ENCODE results near the gene SNX3.
"Not testable (repeated sequence)": the region's sequence is repeated elsewhere in the genome, so short reads cannot be mapped to it uniquely, and the experiment has no call there.

The SNX3 gene

GRCh38 chr6:108260809-108261569 lies at the start of gene SNX3:
Gene SNX3, minus strand, starts transcription at chr6:108261040. Its CDS starts 119 bp downstream, at chr6:108260921.
- peak; percentile 69 for DNase-seq (ENCODE audit: low read depth)

- DNase-seq (ENCODE audit: low read depth): no peak
Observed at GRCh38 chr6:108309844-108310243, 49.0 kb upstream of the SNX3 start.

GRCh38 chr6:108308641-108309040 lies 47.8 kb upstream of the SNX3 start:
- not testable (repeated sequence) for DNase-seq (ENCODE audit: low read depth)

- DNase-seq (ENCODE audit: low read depth): no peak
Observed at GRCh38 chr6:108304646-108305045, 43.8 kb upstream of the SNX3 start.

- no peak for DNase-seq (ENCODE audit: low read depth)
Observed at GRCh38 chr6:108302386-108302785, 41.5 kb upstream of the SNX3 start.

- DNase-seq (ENCODE audit: low read depth): no peak
Observed at GRCh38 chr6:108295676-108296075, 34.8 kb upstream of the SNX3 start.

- peak; percentile 35 for DNase-seq (ENCODE audit: low read depth)
Observed at GRCh38 chr6:108294727-108295625, 34.1 kb upstream of the SNX3 start, which contains the start of gene AFG1L. Gene AFG1L, plus strand, starts transcription at chr6:108295054. Its CDS starts 26 bp downstream, at chr6:108295080.

GRCh38 chr6:108294297-108294726 lies 33.5 kb upstream of the SNX3 start:
- no peak for DNase-seq (ENCODE audit: low read depth)

GRCh38 chr6:108293527-108294296 lies 32.9 kb upstream of the SNX3 start:
- no peak for DNase-seq (ENCODE audit: low read depth)

GRCh38 chr6:108292561-108292960 lies 31.7 kb upstream of the SNX3 start:
- DNase-seq (ENCODE audit: low read depth): not testable (repeated sequence)

- DNase-seq (ENCODE audit: low read depth): no peak
Observed at GRCh38 chr6:108291091-108291490, 30.3 kb upstream of the SNX3 start.

GRCh38 chr6:108288742-108289141 lies 27.9 kb upstream of the SNX3 start:
- no peak for DNase-seq (ENCODE audit: low read depth)

- DNase-seq (ENCODE audit: low read depth): no peak
Observed at GRCh38 chr6:108287373-108287772, 26.5 kb upstream of the SNX3 start.

- no peak for DNase-seq (ENCODE audit: low read depth)
Observed at GRCh38 chr6:108286366-108286765, 25.5 kb upstream of the SNX3 start.

- DNase-seq (ENCODE audit: low read depth): no peak
Observed at GRCh38 chr6:108285381-108285780, 24.5 kb upstream of the SNX3 start.

- DNase-seq (ENCODE audit: low read depth): no peak
Observed at GRCh38 chr6:108277831-108278230, 17.0 kb upstream of the SNX3 start.

GRCh38 chr6:108277295-108277694 lies 16.5 kb upstream of the SNX3 start:
- DNase-seq (ENCODE audit: low read depth): no peak

- DNase-seq (ENCODE audit: low read depth): no peak
Observed at GRCh38 chr6:108275976-108276375, 15.1 kb upstream of the SNX3 start.

- DNase-seq (ENCODE audit: low read depth): no peak
Observed at GRCh38 chr6:108274546-108274945, 13.7 kb upstream of the SNX3 start.

GRCh38 chr6:108269955-108270354 lies 9.1 kb upstream of the SNX3 start:
- not testable (repeated sequence) for DNase-seq (ENCODE audit: low read depth)

- DNase-seq (ENCODE audit: low read depth): no peak
Observed at GRCh38 chr6:108268845-108269244, 8.0 kb upstream of the SNX3 start.

GRCh38 chr6:108263371-108263770 lies 2.5 kb upstream of the SNX3 start:
- DNase-seq (ENCODE audit: low read depth): no peak

All from HS-27A (cell line).